ENCODE measurements around the gene SLC27A4.

SLC27A4 gene

DNA sequence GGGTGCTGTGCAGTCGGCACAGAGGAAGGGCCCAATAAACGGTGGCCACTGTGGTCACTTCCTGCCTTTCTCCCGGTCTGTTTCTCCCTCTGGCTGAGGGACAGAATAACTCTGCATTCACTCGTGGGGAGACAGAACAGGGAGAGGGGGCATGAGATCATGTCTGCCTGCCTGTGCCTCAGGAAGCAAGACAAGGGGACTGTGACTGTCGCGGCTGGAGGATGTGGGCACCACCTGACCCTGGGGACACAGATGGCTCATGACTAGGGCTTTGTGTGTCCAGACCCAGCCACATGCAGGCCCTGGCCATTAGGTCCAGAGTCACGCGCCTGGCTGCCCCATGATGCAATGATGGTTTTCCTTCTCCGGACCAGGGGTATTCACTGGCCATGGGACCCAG, 23.9 kb upstream of the SLC27A4 start:
- TF ChIP-seq, protein P1, sequence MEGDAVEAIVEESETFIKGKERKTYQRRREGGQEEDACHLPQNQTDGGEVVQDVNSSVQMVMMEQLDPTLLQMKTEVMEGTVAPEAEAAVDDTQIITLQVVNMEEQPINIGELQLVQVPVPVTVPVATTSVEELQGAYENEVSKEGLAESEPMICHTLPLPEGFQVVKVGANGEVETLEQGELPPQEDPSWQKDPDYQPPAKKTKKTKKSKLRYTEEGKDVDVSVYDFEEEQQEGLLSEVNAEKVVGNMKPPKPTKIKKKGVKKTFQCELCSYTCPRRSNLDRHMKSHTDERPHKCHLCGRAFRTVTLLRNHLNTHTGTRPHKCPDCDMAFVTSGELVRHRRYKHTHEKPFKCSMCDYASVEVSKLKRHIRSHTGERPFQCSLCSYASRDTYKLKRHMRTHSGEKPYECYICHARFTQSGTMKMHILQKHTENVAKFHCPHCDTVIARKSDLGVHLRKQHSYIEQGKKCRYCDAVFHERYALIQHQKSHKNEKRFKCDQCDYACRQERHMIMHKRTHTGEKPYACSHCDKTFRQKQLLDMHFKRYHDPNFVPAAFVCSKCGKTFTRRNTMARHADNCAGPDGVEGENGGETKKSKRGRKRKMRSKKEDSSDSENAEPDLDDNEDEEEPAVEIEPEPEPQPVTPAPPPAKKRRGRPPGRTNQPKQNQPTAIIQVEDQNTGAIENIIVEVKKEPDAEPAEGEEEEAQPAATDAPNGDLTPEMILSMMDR (IDR thresholded peaks at IDR 0.05; ENCODE audit: low read depth, low read length): no peak
- H3K4me3 ChIP-seq (replicated peaks in 1 of 2; ENCODE audit: low read depth in 2 of 2, low read length in 2 of 2): no peak overlapping the region
- DNase-seq (ENCODE audit: low read depth in 2 of 2): no peak

DNA sequence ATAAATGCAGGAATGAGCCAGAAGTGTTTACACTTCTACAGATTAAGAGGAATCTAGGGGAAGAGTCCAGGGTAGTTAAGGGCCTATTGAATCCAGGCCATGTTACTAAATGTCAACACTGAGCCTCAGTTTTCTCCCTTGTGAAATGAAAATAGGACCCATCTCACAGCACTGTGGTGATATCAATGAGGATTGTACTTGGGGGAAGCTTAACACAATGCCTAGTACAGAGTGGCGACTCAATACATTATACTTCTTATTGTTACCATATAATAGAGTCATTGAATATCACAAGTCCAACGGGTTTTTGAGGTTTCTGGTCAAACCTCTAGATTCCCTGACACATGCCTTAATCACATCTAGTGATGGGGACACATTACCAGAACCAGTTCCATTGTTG, 22.7 kb upstream of the SLC27A4 start:
- TF ChIP-seq, protein P1 (IDR thresholded peaks at IDR 0.05; ENCODE audit: low read depth, low read length): no peak
- no peak overlapping the region for H3K4me3 ChIP-seq (replicated peaks in 1 of 2; ENCODE audit: low read depth in 2 of 2, low read length in 2 of 2)
- DNase-seq (ENCODE audit: low read depth in 2 of 2): no peak

DNA sequence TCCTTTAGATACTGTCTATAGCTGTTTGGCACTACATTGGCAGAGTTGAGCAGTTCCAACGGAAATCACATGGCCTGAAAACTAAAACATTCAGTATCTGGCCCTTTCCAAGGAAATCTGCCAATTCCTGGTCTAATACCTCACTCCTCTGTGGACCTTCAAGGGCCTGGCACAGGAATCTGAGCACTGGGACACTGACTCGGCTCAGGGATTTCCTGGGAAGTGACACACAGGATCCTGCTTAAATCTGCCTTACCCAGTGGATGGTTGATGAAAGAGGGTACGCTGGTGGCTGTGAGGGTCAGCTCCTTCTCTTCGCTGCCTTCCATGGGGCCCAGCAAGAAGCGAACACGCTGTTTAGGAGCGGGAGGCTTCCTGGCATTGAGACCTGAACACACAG, 19.0 kb upstream of the SLC27A4 start:
- TF ChIP-seq, protein P1 (IDR thresholded peaks at IDR 0.05; ENCODE audit: low read depth, low read length): no peak
- peak overlapping the region; percentile 91 for H3K4me3 ChIP-seq (replicated peaks in 1 of 2; ENCODE audit: low read depth in 2 of 2, low read length in 2 of 2)
- DNase-seq (ENCODE audit: low read depth in 2 of 2): no peak

DNA sequence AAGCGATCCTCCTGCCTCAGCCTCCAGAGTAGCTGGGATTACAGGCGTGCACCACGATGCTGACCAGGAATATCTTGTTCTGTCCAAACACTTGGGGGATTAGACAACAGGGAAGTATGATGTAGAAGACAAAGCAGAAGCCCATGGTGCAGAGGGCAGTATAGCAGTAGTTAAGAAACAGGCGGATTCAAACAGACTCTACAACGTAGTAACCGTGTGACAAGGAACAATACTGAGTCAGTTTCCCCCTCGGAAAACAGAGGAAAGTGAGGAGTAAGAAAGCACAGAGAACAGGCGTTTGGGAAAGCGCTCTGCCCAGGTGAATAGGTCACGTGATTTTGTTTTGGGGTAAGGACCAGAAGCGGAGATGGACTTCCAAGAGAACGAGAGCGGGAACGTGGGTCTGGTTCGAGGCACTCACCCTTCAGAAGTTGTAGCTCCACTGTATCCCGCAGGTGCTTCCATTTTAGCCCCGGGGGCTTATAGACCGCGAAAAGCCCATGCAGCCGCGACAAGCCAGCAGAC, 18.4 kb upstream of the SLC27A4 start:
- peak overlapping the region; percentile 91 for H3K4me3 ChIP-seq (replicated peaks in 1 of 2; ENCODE audit: low read depth in 2 of 2, low read length in 2 of 2)
- TF ChIP-seq, protein P1 (IDR thresholded peaks at IDR 0.05; ENCODE audit: low read depth, low read length): no peak
- no peak for DNase-seq (ENCODE audit: low read depth in 2 of 2)

DNA sequence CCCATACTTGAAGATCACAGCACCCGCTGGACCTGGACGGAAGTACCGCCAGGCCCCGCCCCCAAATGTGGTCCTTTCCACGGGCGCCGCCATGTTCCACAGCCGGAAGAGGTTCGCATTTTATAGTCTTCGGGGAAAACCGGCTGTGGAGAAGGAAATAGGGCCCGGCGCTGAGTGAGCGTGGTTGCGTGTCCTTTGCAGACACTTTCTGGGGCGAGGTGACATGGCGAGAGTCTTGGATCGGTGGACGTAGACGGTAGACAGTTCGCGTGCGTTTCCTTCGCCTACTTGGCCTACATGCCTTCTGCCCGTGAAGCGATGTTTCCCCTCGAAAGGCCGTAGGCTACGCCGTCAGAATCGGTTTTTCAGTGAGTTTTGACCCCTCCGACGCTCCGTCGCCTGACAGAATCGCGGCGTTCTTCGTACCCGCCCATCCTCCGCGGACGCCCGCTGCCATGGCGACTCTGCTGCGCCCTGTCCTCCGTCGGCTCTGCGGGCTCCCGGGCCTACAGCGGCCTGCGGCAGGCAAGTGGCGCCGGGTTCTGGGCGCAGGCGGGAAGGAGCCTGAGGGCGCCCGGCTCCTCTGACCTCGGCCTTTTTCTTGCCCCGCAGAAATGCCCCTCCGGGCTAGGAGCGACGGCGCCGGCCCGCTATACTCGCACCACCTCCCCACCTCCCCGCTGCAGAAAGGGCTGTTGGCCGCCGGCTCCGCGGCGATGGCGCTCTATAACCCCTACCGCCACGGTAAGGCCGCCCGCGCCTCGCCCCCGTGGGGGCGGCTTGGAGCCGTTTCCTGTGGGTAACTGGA, 17.7 kb upstream of the SLC27A4 start, which contains the start of the genes COQ4 and TRUB2:
Gene COQ4, plus strand, starts transcription at position 436 of the 808 bp plus-strand sequence. Its CDS starts 20 bp downstream, at position 456.
Gene TRUB2, minus strand, starts transcription at position 44 of the 808 bp plus-strand sequence. Its CDS starts 39 bp downstream, at position 5.
- peak within 1 kb of the TSS; percentile 91 for H3K4me3 ChIP-seq (replicated peaks in 1 of 2; ENCODE audit: low read depth in 2 of 2, low read length in 2 of 2)
- peak; percentile 95 to 97 for DNase-seq (ENCODE audit: low read depth in 2 of 2)
- TF ChIP-seq, protein P1 (IDR thresholded peaks at IDR 0.05; ENCODE audit: low read depth, low read length): no peak

DNA sequence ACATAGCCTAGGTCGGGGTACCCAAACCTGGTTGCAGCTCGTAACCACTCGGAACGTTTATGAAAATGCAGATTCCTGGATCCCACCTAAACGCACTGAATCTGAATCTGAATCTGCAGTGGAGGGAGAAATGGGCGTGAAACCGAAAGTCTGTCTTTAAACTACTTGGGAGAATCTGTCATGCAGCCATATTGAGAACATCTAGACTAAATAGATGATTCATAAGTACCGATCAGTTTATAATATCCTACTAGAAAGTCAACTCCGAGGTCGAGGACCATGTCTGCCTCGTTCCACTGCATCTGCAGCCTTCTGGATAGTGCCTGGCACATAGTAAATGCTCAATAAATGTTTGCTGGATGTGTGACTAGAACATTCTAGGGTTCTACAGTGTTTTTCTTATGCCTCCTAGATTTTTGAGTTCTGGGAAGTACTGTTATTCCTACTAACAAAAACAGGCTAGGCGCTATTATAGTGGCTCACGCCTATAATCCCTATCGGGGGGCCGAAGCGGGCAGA, 17.1 kb upstream of the SLC27A4 start:
- peak in 1 of 2 donors; percentile 34 for DNase-seq (ENCODE audit: low read depth in 2 of 2)
- H3K4me3 ChIP-seq (replicated peaks in 1 of 2; ENCODE audit: low read depth in 2 of 2, low read length in 2 of 2): peak overlapping the region; percentile 91
- TF ChIP-seq, protein P1 (IDR thresholded peaks at IDR 0.05; ENCODE audit: low read depth, low read length): no peak

All from cardiac fibroblast (primary cell).